GM18867 (cell line): Measurements from ENCODE around the gene CD96.
A peak's percentile ranks its signal among the peaks of the same experiment; 100 is the strongest.
"Not testable (repeated sequence)": the region's sequence is repeated elsewhere in the genome, so short reads cannot be mapped to it uniquely, and the experiment has no call there.

ENCODE experiments used
- ATAC-seq: cut with Tn5 transposase; IDR thresholded peaks from one replicate; pipeline ENCODE4 v1.9.1; 2021; ENCODE audit warnings: mild to moderate bottlenecking, moderate library complexity; ENCODE audit not compliant: unreplicated experiment

The CD96 gene

DNA sequence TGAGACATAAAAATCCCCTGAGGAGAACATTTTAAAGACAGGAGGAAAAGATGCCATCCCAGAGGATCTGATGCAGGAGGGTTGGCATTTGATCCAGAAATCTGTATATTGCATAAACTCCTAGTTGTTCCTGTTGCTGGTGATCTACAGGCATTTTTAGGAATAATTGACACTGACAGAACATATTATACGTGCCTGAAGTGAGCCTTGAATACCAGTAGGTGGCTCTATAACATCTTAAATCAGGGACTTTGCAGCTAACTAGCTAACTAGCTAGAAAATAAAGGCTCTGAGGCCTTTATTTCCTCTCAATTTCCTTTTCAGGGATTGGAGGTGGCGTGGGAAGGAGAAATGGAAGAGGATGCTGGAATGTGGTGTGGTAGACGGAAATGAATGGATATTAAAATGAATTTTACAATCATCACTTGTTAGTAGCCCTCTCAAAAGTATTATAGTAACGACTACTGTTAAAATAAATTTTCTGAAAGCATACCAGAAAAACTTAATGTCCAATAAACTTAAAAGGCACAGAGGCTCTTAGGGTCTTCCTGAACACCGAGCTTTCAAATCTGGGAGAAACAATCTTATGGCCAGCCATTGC lies 127.0 kb downstream of the CD96 start:
- ATAC-seq: peak; percentile 47

DNA sequence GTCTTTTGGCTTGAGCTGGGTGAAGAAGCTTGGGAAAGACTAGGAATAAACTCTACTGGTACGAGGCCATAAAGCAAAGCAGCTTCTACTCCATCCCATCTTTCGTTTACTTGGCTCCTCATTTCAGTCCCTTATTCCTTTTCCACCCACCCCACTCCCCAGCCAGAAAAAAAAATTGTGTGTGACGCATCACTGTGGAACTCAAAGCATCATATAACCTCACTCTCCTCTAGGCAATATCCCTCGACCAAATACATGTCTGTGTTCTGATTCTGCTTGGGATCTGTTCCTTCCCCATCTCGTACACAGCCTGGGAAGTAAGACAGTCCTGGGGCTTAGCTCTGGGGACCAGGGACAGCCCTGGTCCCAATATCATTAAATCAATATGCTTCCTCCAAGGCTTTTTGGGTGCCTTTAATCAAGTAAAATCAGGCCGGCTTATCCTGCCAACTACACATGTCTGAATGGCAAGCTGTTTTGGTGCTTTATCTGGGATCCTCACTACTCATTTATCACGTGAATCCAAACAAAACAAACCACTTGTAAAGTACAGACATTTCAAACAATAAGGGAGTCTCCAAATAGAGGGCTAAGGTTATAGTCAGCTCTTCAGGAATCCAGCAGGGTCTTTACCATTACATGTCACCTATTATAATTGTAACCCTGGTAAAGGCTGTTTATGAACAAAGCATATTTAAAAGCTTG lies 128.1 kb downstream of the CD96 start:
- ATAC-seq: no peak

- not testable (repeated sequence) for ATAC-seq
Observed at GRCh38 chr3:111672461-111672860, 130.5 kb downstream of the CD96 start.

DNA sequence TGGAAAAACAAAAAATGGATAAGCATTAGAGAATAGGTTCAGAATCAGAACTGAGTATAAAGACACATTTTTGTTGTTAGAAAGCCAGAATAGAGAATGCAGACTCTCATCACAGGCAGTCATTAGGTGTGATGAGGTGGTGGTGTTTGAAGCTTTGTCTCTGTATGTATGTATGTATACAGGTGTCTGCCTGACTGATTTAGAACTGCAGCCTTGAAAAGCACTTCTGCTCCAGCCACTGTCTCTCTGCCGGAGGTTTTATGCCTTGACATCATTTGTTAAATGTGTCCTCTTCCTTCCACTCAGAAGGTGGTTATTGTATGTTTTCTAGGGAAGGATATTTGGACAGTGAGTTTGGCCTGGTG lies 133.8 kb downstream of the CD96 start:
- no peak for ATAC-seq

DNA sequence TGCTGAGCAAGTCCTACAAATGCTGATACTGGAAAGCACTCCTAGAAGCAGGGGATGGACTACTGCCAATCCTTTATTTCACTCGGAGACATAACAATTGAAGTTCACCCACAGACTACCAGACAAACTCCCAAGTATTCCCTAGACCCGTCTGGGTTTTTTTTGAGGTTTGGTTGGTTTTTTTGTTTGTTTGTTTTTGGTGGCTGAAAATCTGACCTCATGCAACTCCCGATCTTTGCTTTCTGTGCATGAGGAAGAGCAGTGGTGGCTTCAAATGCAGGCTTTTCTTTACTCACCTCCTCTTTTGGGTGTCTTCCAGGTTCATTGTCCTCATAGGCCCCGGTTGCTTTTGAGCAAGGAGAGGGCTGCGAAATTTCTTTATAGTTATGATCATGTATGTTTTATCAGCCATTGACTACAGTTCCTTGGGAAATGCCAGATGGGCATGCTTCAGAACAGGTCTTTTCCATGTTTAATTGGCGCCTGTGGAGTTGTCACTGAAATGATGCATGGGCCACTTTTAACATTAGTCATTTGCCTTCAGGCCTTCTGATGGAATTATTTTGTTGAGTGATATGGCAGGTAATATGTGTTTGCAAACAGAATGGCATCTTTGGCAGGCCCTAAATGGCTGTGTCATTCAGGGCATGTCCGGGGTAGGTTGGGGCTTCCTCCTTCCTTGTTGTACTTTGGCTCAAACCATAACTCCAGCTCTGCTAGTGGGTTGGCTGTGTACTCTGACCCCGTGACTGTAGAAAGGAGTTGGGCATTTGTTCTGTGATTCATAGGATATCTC lies 134.4 kb downstream of the CD96 start:
- peak; percentile 15 for ATAC-seq

DNA sequence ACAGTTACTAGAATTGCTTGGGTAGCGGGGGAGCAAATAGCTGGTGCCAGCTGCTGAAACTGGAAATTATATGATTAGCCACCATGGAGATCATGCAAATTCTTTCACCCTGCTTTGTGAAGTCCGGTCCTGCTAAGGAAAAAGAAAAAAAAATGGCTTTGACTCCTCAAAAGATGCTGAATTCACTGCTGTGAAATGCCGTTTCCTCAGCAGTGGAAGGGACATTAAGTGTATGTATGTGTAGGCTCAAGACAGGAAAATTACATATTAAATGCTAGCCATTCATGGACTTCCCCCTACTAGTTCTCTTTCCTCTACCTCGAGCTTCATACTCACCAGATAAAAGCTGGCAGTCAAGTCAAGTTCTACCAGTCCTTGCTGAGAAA lies 135.0 kb downstream of the CD96 start:
- ATAC-seq: no peak

DNA sequence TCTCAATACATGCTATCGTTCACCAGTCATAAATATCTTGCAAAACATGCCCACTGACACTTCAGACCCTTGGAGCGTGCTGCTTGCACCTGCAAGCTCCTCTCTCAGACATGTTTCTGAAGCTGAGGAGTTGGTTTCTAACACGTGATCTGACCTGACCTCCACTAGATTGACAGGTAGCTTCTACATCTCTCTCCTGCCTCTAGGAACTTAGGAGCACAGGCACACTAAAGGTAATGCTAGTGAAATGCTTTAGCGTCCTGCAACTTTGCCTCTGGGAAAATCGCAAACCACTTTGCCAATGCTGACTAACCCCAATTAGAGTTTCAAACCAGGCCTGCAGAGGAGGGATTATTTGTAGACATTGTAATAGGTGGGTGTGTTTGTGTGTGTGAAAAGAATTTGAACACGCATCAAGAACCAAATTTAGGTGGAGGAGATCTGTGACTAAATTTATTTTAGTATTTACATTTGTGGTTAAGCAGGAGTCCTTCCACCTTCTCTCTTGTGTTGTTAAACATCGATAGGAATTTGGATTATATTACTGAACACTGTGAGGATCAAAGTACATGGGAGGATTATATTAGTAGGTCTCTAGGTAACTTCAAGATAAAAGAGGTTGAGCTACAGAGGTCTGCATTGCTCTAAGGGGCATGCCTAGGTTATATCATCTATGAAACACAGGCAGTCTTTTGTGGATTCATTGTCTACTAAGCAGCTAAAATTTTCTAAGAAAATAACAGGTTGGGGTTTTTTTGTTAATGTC lies 139.8 kb downstream of the CD96 start:
- no peak for ATAC-seq

DNA sequence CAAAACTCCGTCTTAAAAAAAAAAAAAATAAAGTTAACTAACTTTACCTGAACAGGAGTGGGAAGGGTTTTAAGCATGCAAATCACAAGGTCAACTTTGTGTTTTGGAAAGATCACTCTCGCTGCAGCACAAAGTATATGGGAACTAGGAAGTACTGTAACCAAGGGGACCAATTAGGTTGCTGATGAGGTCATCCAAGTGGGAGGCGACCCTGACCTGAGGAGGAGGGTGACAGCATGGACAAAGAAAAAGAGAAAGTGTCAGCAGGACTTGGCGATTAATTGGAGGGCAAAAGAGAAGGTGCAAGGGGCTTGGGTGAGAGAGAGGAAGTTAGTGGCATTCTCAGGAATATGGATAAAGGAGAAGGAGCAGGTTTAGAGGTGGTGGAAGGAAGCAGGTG lies 142.6 kb downstream of the CD96 start:
- ATAC-seq: no peak

- no peak for ATAC-seq
Observed at GRCh38 chr3:111688190-111688800, 146.3 kb downstream of the CD96 start.

DNA sequence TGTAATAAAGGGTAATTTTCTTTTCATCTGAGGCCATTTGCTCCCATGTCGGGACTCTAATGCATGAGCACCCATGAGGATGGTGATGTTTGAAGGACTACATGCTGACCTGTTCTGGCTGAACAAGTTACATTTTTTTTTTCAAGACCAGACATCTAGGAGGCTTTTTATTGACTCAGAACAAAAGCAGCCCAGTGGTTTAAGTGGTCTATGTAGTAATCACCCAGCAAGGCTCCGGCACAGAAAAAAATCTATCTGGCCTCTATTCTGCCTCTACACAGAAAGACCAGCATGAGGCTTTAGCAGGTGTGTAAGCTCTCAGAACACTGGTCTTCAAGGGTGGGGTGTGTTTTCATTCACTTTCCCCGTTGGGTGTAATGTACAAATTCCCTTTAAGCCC lies 148.2 kb downstream of the CD96 start:
- ATAC-seq: peak; percentile 84

DNA sequence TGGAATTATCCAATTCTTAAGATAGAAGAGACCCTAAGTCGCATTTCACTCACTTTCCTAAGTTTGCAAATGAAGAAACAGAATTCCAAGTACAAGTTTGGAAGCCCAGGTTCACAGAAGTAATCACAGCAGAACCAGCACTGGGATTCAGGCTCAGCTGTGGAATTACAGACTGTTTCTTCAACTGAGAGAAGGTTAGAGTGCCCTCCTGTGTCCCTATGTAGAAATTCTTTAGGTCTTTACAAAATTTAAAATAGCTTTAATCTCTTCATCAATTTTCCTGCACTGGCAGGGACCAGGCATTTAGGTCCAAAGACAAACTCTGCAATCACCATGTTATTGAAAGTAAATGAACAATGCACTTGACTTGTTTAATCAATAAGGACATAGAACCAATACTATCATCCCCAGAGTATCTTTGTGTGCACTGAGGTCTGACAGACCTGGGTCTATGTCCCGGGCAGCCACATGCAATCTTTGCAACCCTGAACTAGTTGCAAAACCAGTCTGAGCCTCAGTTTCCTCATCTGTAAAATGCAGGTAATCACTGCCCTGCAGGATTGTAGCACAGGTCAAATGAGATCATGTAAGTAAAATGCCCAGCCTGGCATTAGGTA lies 149.4 kb downstream of the CD96 start:
- no peak for ATAC-seq

DNA sequence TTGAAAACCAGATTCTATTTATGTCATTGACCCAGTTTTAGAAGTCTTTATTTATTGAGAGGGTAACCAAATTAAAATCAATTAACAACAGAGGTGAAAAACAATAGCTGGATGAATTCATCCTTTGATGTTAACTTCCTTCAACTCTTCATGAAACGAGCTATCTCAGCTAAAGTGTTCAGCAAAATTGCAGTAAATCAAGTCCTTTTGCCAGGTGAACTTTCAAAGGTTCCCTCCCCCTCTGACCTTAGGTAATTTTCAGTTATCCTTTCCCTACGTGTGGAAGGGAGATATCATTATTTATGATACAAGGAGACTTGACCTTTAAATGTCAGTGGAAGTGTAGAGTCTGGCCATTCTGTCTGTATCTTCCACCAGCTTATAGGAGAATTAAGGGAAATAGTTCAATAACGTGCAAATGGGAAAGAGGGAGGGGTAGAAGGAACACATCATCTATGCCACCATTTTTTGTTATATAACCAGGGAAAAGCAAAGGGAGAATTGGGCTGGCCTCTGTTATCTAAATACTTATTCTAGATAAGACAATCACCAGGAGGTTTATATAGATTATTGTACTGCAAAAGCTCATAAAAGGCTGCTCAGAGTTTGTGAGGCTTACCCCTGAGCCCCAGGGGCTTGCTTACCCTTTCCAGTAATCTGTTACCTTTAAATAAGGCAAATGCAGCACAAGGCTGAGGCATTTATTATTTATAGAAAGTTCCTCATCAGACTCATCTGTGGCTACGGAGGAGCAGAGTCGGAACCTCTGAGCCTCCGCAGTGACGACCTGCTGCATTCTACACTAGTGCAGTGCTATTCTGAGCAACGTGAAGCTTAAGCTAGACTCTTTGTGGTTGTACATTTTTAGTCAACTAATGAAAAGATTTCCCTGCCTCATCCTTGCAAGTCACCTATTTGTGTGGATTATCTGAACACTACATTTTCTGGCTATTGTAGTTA lies 150.9 kb downstream of the CD96 start:
- ATAC-seq: peak; percentile 60

DNA sequence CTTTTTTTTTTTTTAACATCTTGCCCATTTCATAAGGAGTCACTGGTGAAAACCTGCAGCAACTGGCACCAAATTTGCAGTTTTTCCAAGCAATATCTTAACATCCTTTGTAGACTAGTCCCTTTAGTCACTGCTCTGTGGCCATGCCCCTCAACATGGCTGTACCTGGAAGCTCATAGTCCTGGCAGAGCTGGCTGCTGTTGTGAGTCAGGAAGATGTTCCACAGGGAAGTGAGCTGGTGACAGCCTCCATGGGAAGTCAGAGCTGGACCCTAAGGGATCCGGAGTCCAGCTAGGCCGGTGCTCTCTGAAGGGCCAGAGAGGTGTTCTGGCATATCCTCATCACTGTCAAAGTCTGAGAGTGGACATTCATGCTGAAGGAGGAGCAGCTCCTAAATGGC lies 152.5 kb downstream of the CD96 start:
- no peak for ATAC-seq

GRCh38 chr3:111695636-111696117 lies 153.7 kb downstream of the CD96 start:
- ATAC-seq: no peak

DNA sequence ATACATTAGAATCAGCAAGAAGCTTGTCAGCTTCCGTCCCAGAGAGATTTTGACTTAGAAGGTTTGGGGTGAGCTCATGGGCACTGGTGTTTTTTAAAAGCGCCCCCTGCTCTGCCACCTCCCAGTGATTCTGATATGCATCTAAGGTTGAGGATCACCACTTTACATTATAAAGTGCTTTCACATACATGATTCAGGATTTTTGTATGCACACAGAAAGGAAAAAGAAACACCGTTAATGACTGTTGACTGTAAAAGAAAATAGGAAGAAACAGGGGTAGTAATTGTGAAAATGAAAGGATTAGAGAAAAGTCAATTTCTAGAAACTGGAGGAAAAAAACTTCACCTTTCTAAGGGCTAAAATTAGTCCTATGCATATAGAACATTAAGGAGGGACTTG lies 158.1 kb downstream of the CD96 start:
- peak; percentile 66 for ATAC-seq

- ATAC-seq: no peak
Observed at GRCh38 chr3:111701292-111701906, 159.4 kb downstream of the CD96 start.
